GM21526 (cell line): ENCODE data around the gene PSAP.
"Not testable (repeated sequence)": the region's sequence is repeated elsewhere in the genome, so short reads cannot be mapped to it uniquely, and the experiment has no call there.

ENCODE experiments used
- ATAC-seq: cut with Tn5 transposase; IDR thresholded peaks from one replicate; pipeline ENCODE4 v1.9.1; 2021; ENCODE audit warnings: moderate library complexity; ENCODE audit not compliant: unreplicated experiment, low FRiP score

PSAP gene

DNA sequence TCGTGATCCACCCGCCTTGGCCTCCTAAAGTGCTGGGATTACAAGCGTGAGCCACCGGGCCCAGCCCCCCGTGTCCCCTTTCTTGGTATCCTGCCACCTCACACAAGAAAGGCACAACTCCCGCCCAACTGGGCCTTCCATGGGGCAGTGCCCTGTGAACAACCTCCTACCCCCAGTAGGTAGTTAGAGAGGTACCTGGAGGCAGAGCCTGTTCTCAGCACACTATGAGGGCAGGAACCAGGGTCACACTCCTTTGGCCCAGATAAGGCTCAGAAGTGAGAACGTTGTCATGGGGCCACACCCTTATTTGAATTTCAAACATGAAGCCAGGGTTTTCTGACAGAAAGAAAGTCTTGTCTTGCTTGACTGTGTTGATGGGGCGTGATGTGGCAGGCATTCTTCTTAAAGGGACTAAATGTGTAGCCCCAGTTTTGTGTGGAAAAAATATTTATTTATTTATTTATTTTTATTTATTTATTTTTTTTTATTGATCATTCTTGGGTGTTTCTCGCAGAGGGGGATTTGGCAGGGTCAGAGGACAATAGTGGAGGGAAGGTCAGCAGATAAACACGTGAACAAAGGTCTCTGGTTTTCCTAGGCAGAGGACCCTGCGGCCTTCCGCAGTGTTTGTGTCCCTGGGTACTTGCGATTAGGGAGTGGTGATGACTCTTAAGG lies 23.8 kb upstream of the PSAP start:
- not testable (repeated sequence) for ATAC-seq

DNA sequence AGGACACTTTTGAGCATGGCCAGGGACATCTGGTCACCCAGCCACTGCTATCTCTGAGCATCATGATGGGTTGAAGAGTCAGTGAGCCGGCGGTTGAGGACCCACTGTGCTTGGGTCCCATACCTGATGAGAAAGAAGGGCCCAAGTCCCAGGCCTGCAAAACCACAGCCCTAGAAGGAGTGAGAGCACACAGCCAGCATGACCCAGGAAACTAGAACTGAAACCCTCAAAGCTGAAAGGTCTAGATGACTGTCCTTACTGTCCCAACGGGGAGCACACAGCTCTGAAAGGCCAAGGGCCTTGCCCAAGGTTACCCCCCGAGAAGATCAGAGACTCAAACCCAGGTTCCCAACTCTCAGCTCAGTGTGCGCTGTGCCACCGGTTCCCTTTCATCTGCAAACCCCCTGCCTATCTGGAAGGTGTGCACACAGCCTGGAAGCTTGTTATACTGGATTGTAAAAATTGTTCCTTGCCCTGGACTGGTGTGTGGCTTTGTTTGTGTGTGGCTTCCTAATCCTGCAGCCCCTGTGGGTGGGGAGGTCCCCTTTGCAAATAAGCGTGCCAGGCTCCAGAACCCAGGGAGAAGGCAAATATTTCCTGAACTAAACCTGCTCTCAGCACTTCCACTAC lies 22.6 kb upstream of the PSAP start:
- ATAC-seq, result peak; percentile 88

DNA sequence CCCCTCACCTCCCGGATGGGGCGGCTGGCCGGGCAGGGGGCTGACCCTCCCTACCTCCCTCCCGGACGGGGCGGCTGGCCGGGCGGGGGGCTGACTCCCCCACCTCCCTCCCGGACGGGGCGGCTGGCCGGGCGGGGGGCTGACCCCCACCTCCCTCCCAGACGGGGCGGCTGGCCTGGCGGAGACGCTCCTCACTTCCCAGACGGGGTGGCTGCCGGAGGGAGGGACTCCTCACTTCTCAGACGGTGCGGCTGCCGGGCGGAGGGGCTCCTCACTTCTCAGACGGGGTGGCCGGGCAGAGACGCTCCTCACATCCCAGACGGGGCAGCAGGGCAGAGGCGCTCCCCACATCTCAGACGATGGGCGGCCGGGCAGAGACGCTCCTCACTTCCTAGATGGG lies 18.6 kb upstream of the PSAP start:
- ATAC-seq, result not testable (repeated sequence)

DNA sequence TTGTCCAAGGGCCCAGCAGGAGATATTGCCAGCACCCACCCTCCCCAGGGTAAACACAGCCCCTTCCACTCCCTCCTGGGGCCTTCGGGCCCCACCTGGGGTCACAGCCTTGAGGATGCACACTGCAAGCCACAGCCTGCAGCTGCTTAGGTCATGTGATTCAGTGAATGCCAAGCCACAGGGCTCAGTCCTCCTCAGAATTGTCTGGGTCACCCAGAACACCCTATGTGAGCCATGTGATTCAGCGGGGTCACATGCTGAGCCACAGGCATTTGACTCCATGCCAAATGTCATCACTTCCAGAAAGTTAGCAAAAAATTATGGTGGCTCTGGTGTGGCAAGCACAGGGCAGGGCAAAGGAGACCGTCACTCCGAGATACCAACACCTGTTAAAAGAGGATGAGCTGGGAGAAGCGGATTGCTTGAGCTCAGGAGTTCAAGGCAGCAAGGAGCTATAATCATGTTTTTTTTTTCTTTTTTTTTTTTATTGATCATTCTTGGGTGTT lies 17.2 kb upstream of the PSAP start:
- ATAC-seq, result no peak

DNA sequence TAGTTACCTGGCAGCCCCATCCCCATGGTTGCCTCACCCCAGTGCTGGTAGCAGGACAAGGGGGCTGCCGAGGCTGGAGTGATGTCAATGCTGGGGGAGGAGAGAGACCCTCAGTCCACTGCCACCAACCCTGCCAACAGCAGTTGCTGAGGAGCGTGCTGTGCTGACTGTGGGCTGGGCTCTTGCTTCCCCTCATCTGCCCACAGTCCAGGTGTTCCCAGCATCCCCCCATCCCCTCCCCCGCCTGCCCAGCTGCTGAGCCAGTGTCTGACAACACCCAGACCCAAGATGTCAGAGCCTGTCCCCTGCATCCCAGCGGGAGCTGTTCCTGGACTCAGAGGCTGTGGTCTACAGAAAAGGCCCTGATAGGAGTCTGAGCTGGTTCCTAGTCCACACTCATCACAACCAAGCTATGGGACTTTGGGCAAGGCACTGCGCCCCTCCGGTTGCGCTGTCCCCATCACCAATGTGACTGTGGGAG lies 14.6 kb upstream of the PSAP start:
- ATAC-seq, result no peak

DNA sequence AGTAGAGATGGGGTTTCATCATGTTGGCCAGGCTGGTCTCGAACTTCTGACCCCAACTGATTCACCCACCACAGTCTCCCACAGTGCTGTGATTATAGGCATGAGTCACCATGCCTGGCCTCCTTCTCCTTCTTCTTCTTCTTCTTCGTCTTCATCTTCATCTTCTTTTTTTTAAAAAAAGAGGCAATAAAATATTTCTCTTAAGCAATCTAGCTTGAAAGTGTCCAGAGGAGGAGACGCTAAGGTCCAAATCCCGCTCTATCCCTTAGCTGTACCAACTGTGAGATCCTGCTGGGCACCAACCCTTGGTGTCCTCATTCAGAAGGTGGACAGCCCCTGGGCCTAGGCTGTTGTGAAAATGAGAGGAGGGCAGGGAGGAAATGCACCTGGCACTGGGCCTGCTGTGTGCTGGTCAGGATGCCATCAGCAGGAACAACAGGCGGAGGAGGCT lies 13.9 kb upstream of the PSAP start:
- ATAC-seq, result no peak

DNA sequence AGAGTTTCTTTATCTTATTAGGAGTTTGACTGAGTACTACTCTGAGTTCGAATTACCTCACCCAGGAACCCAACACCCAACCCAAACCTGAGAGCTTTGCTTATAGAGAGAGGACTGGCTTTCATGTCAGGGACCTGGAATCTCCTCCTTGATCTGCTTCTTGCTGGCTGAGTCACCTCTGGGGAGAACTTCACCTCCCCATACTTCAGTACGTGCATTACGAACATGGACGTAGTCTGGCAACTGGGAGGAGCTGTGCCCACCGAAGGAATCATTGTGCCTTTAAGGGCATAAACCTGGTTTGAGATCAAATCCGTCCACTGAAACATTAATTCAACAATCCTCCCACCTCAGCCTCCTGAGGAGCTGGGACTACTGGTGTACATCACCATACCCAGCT lies 12.2 kb upstream of the PSAP start:
- ATAC-seq, result no peak

DNA sequence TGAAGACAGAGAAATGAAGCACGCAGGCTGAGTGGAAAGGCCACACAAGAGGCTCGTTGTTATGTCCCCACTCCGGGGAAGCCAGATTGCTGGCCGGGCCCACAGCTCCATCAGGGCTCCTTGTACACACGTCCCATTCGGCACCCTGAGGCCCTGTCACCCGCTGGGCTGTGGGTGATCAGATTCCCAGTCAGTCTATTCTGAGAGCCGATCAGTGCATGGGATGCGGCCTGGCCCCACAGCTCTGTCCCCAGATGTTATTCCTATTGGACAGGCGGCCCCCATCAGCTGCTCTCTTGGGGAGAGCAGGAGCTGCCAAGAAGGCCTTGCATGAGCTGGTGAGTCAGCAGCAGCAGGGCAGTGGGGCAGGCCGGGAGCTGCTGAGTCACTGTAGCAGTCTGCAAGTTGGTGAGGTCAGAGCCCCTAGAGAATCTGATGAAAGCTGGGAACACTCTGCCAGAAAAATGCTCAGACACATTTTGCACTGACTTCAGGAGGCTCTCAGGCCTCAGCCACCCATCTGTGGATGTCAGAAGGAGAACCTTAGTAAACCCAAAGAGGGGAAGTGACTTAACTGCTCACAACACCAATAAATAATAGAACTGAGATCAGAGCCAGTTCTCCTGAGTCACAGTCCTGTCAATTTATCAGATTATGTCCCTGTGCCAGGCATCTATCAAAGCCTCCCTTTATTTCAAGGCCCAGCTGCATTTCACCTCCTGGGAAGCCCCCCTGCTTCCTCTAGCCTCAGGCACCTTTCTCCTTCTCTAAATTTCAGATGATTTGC lies 9.4 kb upstream of the PSAP start:
- ATAC-seq, result no peak

DNA sequence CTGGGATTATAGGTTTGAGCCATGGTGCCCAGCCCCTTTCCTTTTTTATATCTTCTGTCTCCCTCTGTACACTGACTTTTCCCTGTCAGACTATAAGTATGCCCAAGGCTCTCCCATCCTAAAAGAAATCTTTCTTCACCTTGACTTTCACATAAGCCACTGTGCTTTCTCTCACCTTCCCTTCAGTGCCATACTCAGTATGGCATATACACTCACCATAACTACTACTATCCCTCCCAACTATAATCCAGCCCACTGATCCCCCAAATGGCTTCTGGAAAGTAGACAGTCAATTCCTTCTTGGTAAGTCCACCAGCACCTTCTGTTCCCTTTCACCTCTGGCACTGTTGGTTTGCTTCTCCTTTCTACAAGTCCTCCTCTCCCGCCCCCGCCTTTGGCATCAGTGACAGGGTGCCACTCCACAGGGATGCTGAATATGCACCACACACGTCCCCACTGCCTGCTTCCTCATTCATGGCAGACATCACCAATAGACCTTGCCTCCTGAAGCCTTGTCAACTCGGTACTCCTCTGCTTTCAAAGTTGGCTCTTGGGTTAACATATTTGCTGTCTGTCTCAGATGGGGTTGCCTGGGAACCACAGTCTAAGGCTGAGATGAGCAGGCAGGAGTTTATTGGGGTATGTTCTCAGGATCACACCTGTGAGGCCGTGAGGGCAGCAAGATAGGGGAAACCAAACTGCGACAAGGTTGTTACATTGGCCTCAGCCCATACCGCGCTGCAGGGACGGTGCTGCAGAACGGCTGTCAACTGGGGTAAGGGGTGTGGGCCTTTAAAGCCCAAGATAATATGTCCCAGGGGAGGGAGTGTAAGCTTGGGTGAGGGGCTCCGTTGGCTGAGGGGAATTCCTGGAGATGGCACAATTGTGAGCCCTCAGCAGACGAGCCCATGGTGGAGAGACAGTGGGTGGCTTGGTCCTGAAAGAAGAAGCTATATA lies 7.2 kb upstream of the PSAP start:
- no peak for ATAC-seq

DNA sequence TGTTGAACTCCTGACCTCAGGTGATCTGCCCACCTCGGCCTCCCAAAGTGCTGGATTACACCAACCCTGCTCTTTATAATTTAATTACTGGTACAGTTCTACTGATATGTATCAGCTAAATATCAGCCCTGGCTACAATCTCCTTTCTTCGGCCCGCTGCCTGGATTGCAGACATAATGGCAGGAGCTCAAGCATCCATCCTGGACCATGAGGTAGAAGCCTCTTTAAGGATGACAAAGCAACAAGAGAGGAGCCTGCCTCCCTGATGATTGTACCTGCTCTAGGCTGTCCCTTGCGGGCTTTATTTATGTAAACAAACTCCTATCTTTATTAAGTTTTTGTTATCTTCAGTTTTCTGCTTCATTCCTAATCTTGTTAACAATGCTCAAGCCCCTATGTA lies 5.6 kb upstream of the PSAP start:
- ATAC-seq, result no peak

DNA sequence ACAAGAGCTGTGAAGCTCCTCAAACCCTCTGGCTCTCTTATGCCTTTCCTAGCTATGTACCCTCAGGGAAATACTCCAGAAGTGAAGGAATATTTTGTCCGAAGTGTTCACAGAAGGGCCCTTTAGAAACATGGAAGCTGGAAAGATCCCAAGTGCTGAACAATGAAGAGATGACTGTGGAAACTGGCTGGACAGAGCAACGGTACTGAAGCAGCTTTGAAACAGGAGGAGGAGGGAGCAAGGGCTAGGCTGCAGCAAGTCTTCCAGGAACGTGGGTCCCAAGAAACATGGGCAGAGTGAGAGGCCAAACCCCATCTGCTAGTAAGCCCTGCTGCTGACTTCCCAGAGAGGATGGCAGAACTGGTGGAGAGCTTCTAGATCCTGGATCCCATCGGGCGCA lies 3.0 kb upstream of the PSAP start:
- no peak for ATAC-seq

DNA sequence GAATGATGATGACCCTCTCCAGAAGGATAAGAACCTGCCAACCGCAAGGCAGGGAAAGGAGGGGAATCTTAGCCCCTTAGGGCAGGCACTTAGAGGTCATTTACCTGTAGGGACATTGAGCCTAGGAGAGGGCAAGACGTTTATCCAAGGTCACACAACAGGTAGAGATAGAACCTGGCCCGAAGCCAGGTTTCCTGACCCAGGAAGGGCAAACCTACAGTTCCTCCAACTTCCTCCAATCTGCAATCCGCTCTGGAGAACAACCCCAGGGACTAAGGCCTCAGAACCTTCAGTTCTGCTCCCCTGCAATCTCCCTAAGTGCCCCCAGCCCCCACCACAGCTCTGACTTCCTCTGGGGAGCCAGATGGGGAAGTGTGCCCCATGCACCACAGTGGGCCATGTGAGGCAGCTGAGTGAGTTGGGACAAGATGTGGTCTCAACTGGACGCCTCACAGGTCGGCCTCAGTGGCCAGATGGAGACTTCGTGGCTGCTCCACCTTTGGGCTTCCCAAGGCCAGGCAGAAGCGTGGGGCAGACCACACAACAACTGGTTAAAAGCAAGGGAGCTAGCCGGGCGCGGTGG lies 1.4 kb upstream of the PSAP start:
- ATAC-seq, result no peak

DNA sequence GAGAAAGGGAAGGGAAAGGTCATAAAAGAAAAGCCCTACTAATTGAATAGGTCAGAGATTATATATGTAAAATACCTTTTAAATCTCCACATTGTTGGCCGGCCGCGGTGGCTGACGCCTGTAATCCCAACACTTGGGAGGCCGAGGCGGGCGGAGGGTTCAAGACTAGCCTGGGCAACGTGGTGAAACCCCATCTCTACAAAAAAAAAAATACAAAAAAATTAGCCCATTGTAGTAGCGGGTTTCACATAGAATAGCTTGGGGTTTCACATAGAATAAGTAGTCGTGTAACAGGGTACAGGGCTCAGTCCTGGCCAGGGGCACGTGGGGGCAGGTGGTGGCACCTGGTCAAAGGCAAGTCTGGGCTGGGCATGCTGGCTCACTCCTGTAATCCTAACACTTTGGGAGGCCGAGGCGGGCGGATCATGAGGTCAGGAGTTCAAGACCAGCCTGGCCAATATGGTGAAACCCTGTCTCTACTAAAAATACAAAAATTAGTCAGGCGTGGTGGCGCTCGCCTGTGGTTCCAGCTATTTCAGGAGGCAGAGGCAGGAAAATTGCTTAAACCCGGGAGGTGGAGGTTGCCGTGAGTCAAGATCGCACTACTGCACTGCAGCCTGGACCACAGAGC lies 529 bp upstream of the PSAP start:
- peak; percentile 17 for ATAC-seq

DNA sequence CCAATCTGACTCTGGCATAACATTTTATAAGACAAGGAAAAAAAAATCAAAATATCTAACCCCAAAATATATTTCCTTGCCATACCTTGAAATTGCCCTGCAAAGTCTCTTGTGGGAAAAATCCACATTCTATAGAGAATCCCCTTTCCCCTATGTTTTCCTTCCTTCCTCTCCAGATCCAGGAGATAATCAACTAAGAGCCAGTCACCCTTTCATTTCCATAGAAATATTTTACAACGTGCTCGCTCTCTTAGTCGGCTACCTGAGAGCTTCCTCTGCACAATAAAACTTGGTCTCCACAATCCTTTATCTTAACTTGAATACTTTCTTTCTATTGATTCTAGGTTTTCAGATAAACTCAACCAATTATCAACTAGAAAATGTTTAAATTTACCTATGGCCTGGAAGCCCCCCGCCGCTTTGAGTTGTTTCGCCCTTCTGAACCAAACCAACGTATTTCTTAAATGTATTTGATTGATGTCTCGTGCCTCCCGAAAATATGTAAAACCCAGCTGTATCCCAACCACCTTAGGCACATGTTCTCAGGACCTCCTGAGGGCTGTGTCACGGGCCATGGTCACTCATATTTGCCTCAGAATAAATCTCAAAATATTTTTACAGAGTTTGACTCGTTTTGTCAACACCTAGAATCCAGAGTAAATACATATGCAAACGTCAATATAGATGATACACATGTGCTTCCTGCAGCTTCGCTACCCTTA lies 869 bp downstream of the PSAP start:
- ATAC-seq, result no peak

DNA sequence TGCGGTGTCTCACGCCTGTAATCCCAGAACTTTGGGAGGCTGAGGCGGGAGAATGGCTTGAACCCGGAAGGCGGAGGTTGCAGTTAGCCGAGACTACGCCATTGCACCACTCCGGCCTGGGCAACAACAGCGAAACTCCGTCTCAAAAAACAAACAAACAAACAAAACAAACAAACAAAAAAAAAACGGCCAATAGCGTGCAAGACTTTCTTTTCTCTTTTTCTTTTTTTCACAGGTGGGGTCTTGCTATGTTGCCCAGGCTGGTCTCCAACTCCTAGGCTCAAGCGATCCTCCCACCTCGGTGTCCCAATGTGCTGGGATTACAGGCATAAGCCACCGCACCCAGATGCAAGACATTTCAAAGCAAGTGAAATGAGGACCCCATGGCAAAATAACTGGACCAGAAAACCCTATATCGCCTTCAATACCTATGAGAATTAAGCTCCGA lies 1.6 kb downstream of the PSAP start:
- ATAC-seq, result no peak

DNA sequence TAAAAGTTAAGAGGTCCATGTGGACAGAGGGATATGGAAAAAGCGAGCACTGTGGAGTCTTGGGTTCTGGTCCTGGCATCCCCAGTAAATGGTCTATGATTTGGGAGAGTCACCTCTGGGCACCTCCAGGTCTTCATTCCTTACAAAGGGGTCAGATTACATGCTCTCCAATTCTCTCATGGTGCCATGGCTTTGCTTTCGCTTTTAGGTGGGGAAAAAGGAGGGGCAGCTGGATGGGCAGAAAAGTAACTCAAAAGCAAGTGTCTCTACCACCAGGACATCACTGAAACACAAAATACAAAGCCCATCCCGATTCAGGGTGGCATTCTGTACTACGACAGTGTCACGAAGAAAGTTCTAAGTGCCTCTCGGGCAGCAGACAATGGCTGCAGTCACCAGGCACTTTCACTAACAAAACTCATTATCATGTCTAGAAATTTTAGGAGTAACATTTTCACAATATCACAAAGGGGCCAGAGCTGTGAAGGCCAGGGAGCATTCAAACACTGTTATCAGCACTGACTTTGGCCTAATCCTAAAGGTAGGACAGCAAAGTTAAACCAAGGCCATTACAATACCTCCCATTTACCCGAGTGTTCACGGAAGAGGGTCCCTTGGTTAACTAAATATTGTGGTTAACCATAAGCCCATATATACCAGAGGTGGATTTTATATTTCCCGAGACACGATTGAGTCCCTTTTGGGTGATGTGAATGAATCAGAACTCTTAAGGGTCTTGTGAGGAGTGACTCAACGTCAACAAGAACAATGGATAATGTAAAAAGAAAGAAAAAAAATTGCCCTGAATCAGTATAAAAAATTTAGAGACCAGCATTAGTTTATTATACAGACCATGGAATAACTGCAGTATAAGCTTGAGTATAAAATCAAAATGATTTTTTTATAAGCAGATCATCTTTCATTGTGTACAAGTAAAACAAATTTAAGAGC lies 2.5 kb downstream of the PSAP start:
- ATAC-seq, result no peak

DNA sequence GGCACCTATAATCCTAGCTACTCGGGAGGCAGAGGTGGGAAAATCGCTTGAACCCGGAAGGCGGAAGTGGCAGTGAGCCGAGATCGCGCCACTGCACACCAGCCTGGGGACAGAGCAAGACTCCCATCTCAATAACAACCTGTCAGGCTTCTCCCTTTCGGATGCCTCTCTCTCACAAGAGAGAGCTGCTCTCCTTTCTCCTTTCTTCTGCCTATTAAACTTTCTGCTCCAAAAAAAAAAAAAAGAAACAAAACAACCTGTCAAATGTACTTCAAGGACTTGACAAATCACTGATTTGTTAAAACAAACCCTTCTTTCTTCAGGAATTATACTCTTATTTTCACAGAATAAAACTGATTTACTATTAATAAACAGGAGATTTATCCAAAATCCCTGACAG lies 3.6 kb downstream of the PSAP start:
- ATAC-seq, result no peak

DNA sequence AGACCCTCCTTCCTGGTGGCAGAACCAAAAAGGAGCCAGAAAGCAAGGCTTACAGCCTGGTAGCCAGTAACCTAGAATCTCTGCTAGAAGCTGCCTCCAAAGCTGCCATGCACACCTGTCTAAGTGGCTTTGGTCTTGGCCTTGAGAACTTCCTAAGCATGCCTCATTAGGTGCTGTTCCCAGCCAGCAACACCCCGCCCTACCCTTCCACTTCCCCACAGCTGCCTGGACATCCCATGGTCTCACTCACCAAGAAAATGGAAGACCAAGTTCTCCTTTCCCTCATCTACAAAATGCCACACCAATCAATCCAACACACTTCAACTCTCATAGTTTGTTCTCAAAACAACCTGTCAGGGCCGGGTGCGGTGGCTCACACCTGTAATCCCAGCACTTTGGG lies 4.2 kb downstream of the PSAP start:
- ATAC-seq, result no peak
